HCT116 (cell line): ENCODE results near the gene FRMD4A. TPM values are rescaled to one million over a fixed set of nuclear protein-coding genes. Genes with fewer than 3 reads are reported as not detected.

Source experiments
- ATAC-seq: fragments of 200-7000 bp; cut with Tn5 transposase; 2 replicates; pipeline ENCODE4 v1.9.1; 2020; ENCODE audit warnings: mild to moderate bottlenecking, moderate library complexity
- BruUV-seq: library from RNA; stranded (reverse); fragments of 400-500 nt; replicated peaks from 2 replicates; lab custom pipeline; 2021; lab: Mats Ljungman, UMichigan
- CTCF ChIA-PET: fragments of 300-600 bp; sonication (Branson Sonifier 250); formaldehyde crosslinking; loops from one replicate; lab custom pipeline; 2021; ENCODE audit warnings: antibody characterized with exemption; lab: Charles Lee
- POLR2A ChIA-PET: fragments of 300-600, 350-600 bp; sonication (Branson Sonifier 250); formaldehyde crosslinking; loops from one replicate; lab custom pipeline; 2021; ENCODE audit warnings: antibody characterized with exemption; lab: Charles Lee
- RAD21 ChIA-PET, 2 experiments: fragments of 300-600 bp; sonication (Branson Sonifier 250); formaldehyde crosslinking; loops; one replicate each; lab custom pipeline; 2023; ENCODE audit warnings: low total read pairs in 2 of 2; ENCODE audit not compliant: uncharacterized antibody in 2 of 2, unreplicated experiment in 2 of 2, low non-redundant PET in 1 of 2; lab: Charles Lee
- DNase-seq: peaks from one replicate; pipeline ENCODE4 v3.0.0-alpha.2; 2010; ENCODE audit warnings: low read depth, low spot score
- H2AFZ ChIP-seq: fragments of 200-600 bp; shearing (Covaris generic), sonication (generic); 2 replicates; pipeline ENCODE4 v1.6.1; 2017; ENCODE audit warnings: low read depth, mixed run types, mixed read lengths, antibody characterized with exemption, low read length; ENCODE audit not compliant: poor library complexity, severe bottlenecking
- H3K27ac ChIP-seq: 2 replicates; pipeline ENCODE4 v1.5.1; 2012; ENCODE audit warnings: low read depth, low read length
- H3K27me3 ChIP-seq: fragments of 200-600 bp; sonication (generic); 2 replicates; pipeline ENCODE4 v1.6.1; 2016; ENCODE audit warnings: mixed run types, low read length, mixed read lengths; ENCODE audit not compliant: insufficient read depth
- H3K36me3 ChIP-seq, 2 experiments: fragments of 200-500 bp in 1 of 2; fragments of 200-600 bp in 1 of 2; sonication (Bioruptor generic) in 1 of 2; sonication (generic) in 1 of 2; 2 replicates each; pipeline versions ENCODE4 v1.5.1 to v1.6.1; 2014 to 2016; ENCODE audit warnings: low read length in 2 of 2, inconsistent platforms in 1 of 2, mixed read lengths in 1 of 2, mixed run types in 1 of 2; ENCODE audit not compliant: insufficient read depth in 2 of 2, control insufficient read depth in 1 of 2
- H3K4me1 ChIP-seq, 2 experiments: fragments of 200-600 bp in 1 of 2; sonication (generic) in 1 of 2; 2 replicates each; pipeline versions ENCODE4 v1.5.1 to v1.6.1; 2012 to 2017; ENCODE audit warnings: low read length in 2 of 2, inconsistent platforms in 1 of 2, mild to moderate bottlenecking in 1 of 2, mixed read lengths in 1 of 2, mixed run types in 1 of 2, moderate library complexity in 1 of 2; ENCODE audit not compliant: insufficient read depth in 2 of 2, control insufficient read depth in 1 of 2
- H3K4me2 ChIP-seq: fragments of 200-600 bp; sonication (generic); 2 replicates; pipeline ENCODE4 v1.6.1; 2017; ENCODE audit warnings: mixed run types, low read length, mixed read lengths
- H3K4me3 ChIP-seq, 2 experiments: fragments of 200-600 bp in 1 of 2; sonication (generic) in 1 of 2; replicated peaks in 1 of 2; 2 replicates each; pipeline ENCODE4 v1.5.1; 2011 to 2016; ENCODE audit warnings: low read length in 2 of 2, control low read depth in 1 of 2, low read depth in 1 of 2, mild to moderate bottlenecking in 1 of 2, mixed read lengths in 1 of 2, mixed run types in 1 of 2
- H3K79me2 ChIP-seq: fragments of 200-600 bp; sonication (generic); 2 replicates; pipeline ENCODE4 v1.6.1; 2017; ENCODE audit warnings: mild to moderate bottlenecking, mixed run types, low read length, moderate library complexity, mixed read lengths; ENCODE audit not compliant: insufficient read depth
- H3K9ac ChIP-seq: fragments of 200-600 bp; sonication (generic); 2 replicates; pipeline ENCODE4 v1.6.1; 2016; ENCODE audit warnings: low read length, mixed read lengths
- H3K9me2 ChIP-seq: fragments of 200-600 bp; sonication (generic), shearing (Covaris generic); 2 replicates; pipeline ENCODE4 v1.6.1; 2017; ENCODE audit warnings: mixed run types, mild to moderate bottlenecking, moderate library complexity; ENCODE audit not compliant: insufficient read depth
- H3K9me3 ChIP-seq, 2 experiments: fragments of 200-500 bp in 1 of 2; fragments of 200-600 bp in 1 of 2; sonication (Bioruptor generic) in 1 of 2; sonication (generic) in 1 of 2; 2 replicates each; pipeline ENCODE4 v1.6.1; 2014 to 2017; ENCODE audit warnings: low read length in 2 of 2, mixed read lengths in 2 of 2, inconsistent platforms in 1 of 2, low read depth in 1 of 2, mild to moderate bottlenecking in 1 of 2, mixed run types in 1 of 2, moderate library complexity in 1 of 2; ENCODE audit not compliant: control insufficient read depth in 1 of 2, insufficient read depth in 1 of 2
- H4K20me1 ChIP-seq: fragments of 200-600 bp; sonication (generic), shearing (Covaris generic); 2 replicates; pipeline ENCODE4 v1.6.1; 2017; ENCODE audit warnings: mixed run types, mild to moderate bottlenecking, moderate library complexity; ENCODE audit not compliant: insufficient read depth
- CBX3 ChIP-seq: IDR thresholded peaks from 2 replicates; pipeline ENCODE4 v1.6.1; 2012; ENCODE audit warnings: low read depth
- EZH2 ChIP-seq: fragments of 200-600 bp; sonication (generic); IDR thresholded peaks from 2 replicates; pipeline ENCODE4 v1.6.1; 2017; ENCODE audit warnings: antibody characterized with exemption, mixed run types
- EZH2phosphoT487 ChIP-seq: fragments of 200-600 bp; IDR thresholded peaks from 2 replicates; pipeline ENCODE4 v1.6.1; 2018; ENCODE audit warnings: antibody characterized with exemption, borderline replicate concordance
- FOSL1 ChIP-seq: IDR thresholded peaks from 2 replicates; pipeline ENCODE4 v1.6.1; 2012; ENCODE audit warnings: low read depth
- JUND ChIP-seq: IDR thresholded peaks from 2 replicates; pipeline ENCODE4 v1.6.1; 2012
- POLR2AphosphoS5 ChIP-seq: IDR thresholded peaks from 2 replicates; pipeline ENCODE4 v1.6.1; 2011; ENCODE audit warnings: mild to moderate bottlenecking, low read depth, low read length, moderate library complexity
- RAD21 ChIP-seq: IDR thresholded peaks from 2 replicates; pipeline ENCODE4 v1.6.1; 2012; ENCODE audit warnings: low read depth, mild to moderate bottlenecking
- SIN3A ChIP-seq: IDR thresholded peaks from 2 replicates; pipeline ENCODE4 v1.6.1; 2012; ENCODE audit warnings: low read depth
- YY1 ChIP-seq: IDR thresholded peaks from 2 replicates; pipeline ENCODE4 v1.6.1; 2011; ENCODE audit warnings: low read length, low read depth, moderate library complexity, mild to moderate bottlenecking; ENCODE audit not compliant: insufficient replicate concordance; ENCODE audit errors: extremely low read depth
- ZNF274 ChIP-seq: fragments of 200-500 bp; sonication (Bioruptor generic); IDR thresholded peaks from 2 replicates; pipeline ENCODE4 v1.6.1; 2014; ENCODE audit warnings: mild to moderate bottlenecking, low read depth, low read length, inconsistent platforms
- intact Hi-C: fragments of 100-400 bp; cut with micrococcal nuclease; formaldehyde crosslinking; loops from 2 replicates; pipeline ENCODE4 v1.10.0; 2022
- total RNA-seq: library from RNA; stranded (reverse); gene quantifications from one replicate; pipeline ENCODE4 v1.2.1, GENCODE V29; 2021; ENCODE audit not compliant: unreplicated experiment
- TF ChIP-seq, protein P1 (sequence below), 3 experiments: fragments of 200-600 bp in 1 of 3; sonication (generic) in 1 of 3; IDR thresholded peaks in 2 of 3; conservative IDR thresholded peaks in 1 of 3; 2 replicates each; pipeline ENCODE4 v1.5.1; 2012 to 2017; ENCODE audit warnings: low read depth in 2 of 3, low read length in 2 of 3, antibody characterized with exemption in 1 of 3, borderline replicate concordance in 1 of 3, control low read depth in 1 of 3, mild to moderate bottlenecking in 1 of 3, mixed read lengths in 1 of 3, mixed run types in 1 of 3, moderate library complexity in 1 of 3; ENCODE audit not compliant: insufficient read depth in 1 of 3

FRMD4A gene
- total RNA-seq, 1 experiment from 2014 or later, result 0.20 TPM

DNA sequence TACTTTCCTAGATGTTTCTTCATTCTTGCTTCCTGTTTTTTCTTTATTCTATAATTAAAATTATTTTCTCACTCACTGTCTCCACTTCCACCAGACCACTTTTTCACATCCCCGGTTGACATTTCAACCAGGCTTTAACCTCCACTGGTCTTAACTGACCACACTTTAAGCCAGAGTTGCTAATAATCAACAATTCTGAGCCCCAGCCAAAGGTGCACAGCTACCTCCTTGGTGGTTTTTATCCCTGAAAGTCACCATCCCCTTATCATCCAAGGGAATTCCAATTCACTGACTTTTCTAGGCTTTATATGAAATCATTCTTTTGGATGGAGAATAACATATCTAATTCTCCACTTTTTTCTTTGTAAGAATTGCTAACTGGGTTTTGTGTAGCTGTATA is 138.9 kb downstream of the FRMD4A start:
- Histone ChIP-seq H3K9ac (no peak overlapping the region), H3K4me3 (no peak overlapping the region), H3K4me2 (no peak overlapping the region), H3K27ac (no peak overlapping the region), H3K36me3 (no peaks in the 10 kb centered on the region), H3K4me1 (no peaks in the 10 kb centered on the region), H3K27me3 (peaks cover 69% of the 10 kb centered on the region), H4K20me1 (no peaks in the 10 kb centered on the region)
- CTCF ChIA-PET, result interaction anchor here (0.6 to 1.2 kb wide), 3 partner anchors 9 to 665 kb away, joined by 3 to 7 read pairs (median 3); no protein-coding TSS in a partner anchor
- TF ChIP-seq, protein P1, sequence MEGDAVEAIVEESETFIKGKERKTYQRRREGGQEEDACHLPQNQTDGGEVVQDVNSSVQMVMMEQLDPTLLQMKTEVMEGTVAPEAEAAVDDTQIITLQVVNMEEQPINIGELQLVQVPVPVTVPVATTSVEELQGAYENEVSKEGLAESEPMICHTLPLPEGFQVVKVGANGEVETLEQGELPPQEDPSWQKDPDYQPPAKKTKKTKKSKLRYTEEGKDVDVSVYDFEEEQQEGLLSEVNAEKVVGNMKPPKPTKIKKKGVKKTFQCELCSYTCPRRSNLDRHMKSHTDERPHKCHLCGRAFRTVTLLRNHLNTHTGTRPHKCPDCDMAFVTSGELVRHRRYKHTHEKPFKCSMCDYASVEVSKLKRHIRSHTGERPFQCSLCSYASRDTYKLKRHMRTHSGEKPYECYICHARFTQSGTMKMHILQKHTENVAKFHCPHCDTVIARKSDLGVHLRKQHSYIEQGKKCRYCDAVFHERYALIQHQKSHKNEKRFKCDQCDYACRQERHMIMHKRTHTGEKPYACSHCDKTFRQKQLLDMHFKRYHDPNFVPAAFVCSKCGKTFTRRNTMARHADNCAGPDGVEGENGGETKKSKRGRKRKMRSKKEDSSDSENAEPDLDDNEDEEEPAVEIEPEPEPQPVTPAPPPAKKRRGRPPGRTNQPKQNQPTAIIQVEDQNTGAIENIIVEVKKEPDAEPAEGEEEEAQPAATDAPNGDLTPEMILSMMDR (IDR thresholded peaks at IDR 0.05 in 2 of 3, conservative IDR thresholded peaks at IDR 0.05 in 1 of 3; ENCODE audit: borderline replicate concordance in 1 of 3, insufficient read depth in 1 of 3, low read depth in 2 of 3, low read length in 2 of 3), result no peak
- TF ChIP-seq YY1 (no peak), EZH2phosphoT487 (no peak), ZNF274 (no peak), SIN3A (no peak), EZH2 (no peak), FOSL1 (no peak), RAD21 (no peak), JUND (no peak), POLR2AphosphoS5 (no peak), CBX3 (no peak)
- TF ChIP-seq, all 23 proteins: peak for 0
- no peaks in the 10 kb centered on the region for H3K79me2 ChIP-seq
- BruUV-seq, result no TSS peak
- H3K9me2 ChIP-seq, result no peaks in the 10 kb centered on the region
- POLR2A ChIA-PET, result no interaction called here
- ATAC-seq (no peak), DNase-seq (no peak)
- intact Hi-C loops, result no loop called here
- H2AFZ ChIP-seq, result no peak overlapping the region
- RAD21 ChIA-PET, result no interaction called here
- H3K9me3 ChIP-seq, result no peaks in the 10 kb centered on the region
